ENCODE data around the gene TSHZ2.

Gene TSHZ2

DNA sequence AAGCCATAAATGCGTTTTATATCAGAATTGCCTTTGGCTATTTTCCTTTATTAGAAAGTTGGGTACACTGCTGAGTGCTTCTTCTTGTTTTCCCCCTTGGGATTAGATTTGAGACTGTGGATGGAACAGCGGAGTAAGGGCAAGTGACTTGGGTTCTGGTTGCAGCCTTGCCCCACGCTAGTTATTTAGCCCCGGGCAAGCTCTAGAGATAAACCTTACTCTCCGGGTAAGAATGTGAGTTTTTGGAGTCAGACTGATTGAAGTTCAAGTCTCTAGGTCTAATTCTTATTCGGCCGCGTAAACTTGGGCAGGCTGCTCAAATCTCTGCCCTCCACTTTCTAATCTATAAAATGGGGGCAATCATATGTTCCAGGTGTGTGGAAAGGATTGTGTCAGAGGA, 8.9 kb downstream of the TSHZ2 start:
- in situ Hi-C loops (cut with HindIII; ENCODE audit: low sequenced_read_pairs) = no loop called here
- no peak for DNase-seq (ENCODE audit: low read depth, low spot score)
- TF ChIP-seq, protein P1, sequence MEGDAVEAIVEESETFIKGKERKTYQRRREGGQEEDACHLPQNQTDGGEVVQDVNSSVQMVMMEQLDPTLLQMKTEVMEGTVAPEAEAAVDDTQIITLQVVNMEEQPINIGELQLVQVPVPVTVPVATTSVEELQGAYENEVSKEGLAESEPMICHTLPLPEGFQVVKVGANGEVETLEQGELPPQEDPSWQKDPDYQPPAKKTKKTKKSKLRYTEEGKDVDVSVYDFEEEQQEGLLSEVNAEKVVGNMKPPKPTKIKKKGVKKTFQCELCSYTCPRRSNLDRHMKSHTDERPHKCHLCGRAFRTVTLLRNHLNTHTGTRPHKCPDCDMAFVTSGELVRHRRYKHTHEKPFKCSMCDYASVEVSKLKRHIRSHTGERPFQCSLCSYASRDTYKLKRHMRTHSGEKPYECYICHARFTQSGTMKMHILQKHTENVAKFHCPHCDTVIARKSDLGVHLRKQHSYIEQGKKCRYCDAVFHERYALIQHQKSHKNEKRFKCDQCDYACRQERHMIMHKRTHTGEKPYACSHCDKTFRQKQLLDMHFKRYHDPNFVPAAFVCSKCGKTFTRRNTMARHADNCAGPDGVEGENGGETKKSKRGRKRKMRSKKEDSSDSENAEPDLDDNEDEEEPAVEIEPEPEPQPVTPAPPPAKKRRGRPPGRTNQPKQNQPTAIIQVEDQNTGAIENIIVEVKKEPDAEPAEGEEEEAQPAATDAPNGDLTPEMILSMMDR (IDR thresholded peaks at IDR 0.05; ENCODE audit: low read depth, low read length) = no peak
- H3K4me3 ChIP-seq (ENCODE audit: low read depth, low read length) = no peak overlapping the region

DNA sequence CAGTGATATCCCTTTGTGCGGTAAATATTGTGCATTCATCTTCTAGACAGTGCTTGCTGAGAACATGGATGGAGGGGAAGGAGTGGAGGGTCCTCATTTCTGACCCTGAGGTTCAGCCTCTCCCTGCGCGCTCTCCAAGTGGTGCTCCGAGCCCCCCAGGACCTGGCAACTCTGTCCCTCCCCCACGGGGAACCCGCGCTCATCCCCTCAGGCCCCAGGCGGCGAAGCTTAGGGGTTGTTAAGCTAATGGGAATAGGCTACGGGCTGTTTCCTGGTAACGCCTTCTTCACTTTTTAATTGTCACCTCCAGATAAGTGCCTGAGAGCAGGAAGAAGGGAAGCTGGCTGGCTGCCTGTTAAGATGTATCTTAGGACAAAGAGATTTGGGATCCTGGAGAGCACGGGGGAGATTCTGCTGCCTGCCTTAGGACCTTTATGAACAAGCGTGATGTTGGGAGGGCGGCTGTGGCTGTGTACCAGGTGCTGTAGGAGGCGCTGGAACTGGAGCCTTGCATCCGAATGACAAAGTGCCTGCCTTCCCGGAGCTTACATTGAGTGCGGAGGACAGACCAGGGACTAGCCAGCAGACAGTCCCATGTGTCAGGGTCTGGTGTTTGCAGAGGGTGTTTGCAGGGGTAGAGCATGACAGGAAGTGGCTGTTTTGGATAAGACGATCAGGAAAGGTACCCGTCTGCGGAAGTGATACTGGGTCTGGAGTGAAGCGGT, 11.7 kb downstream of the TSHZ2 start:
- no peak for DNase-seq (ENCODE audit: low read depth, low spot score)
- in situ Hi-C loops (cut with HindIII; ENCODE audit: low sequenced_read_pairs) = no loop called here
- no peak overlapping the region for H3K4me3 ChIP-seq (ENCODE audit: low read depth, low read length)
- TF ChIP-seq, protein P1 (IDR thresholded peaks at IDR 0.05; ENCODE audit: low read depth, low read length) = no peak

DNA sequence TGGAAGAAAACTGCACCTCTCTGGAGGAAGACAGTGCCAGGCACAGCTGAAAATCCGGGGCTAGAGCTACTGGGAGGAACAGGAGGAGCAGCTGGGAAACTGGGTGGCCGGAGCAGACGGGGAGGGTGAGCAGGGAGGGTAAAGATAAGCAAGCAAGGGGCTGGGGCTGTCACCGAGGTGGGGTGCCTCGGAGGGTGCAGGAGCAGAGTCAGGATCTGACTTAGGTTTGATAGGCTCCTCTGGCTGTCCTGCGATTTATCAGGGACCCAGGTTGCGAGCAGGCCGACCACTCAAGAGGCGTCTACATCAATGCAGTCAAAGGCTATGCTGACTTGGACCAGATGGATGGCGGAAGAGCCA, 12.3 kb downstream of the TSHZ2 start:
- TF ChIP-seq, protein P1 (IDR thresholded peaks at IDR 0.05; ENCODE audit: low read depth, low read length) = no peak
- in situ Hi-C loops (cut with HindIII; ENCODE audit: low sequenced_read_pairs) = no loop called here
- H3K4me3 ChIP-seq (ENCODE audit: low read depth, low read length) = no peak overlapping the region

DNA sequence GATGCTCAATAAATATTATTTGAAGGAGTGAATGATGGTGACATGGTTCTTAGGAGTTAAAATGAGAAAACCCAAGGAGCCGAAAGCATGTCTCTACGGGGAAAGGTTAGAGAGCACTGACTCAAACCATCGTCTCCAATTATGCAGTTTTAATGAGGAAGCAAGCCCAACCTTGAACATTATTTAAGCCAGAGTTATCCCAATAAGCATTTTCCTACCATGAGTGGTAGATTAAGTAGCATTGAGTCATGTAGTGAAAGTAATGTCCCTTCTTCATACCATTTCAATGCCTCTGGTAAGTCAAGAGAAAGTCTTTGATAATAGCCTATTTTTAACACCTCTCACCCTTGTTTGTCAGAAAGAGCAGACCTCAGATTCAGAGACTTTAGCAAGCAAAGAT, 13.5 kb downstream of the TSHZ2 start:
- H3K4me3 ChIP-seq (ENCODE audit: low read depth, low read length) = no peak overlapping the region
- DNase-seq (ENCODE audit: low read depth, low spot score) = no peak
- TF ChIP-seq, protein P1 (IDR thresholded peaks at IDR 0.05; ENCODE audit: low read depth, low read length) = no peak
- in situ Hi-C loops (cut with HindIII; ENCODE audit: low sequenced_read_pairs) = no loop called here

More for the DNA sequence above, 12.3 kb downstream of the TSHZ2 start:
- DNase-seq (ENCODE audit: low read depth, low spot score) = no peak

DNA sequence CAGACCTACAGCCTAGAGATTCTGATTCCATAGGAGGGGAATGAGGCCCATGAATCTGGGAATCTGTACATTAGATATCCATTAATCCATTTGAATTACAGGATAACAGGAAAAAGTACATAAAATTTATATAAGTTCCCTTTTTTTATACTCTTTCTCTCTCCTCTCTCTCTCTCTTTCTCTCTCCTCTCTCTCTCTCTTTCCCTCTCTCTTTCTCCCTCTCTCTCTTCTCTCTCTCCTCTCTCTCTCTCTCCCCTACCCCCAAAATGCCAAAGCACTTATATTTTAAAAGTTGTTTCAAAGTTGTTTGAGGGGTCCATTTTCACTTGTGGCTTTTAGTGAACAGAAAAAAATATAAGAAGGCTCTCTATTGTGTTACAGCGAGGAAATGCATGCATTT, 15.1 kb downstream of the TSHZ2 start:
- H3K4me3 ChIP-seq (ENCODE audit: low read depth, low read length) = no peak overlapping the region
- in situ Hi-C loops (cut with HindIII; ENCODE audit: low sequenced_read_pairs) = no loop called here
- DNase-seq (ENCODE audit: low read depth, low spot score) = no peak
- TF ChIP-seq, protein P1 (IDR thresholded peaks at IDR 0.05; ENCODE audit: low read depth, low read length) = no peak

GRCh38 chr20:52991830-52992229, 19.7 kb downstream of the TSHZ2 start:
- no peak for DNase-seq (ENCODE audit: low read depth, low spot score)
- in situ Hi-C loops (cut with HindIII; ENCODE audit: low sequenced_read_pairs) = no loop called here
- TF ChIP-seq, protein P1 (IDR thresholded peaks at IDR 0.05; ENCODE audit: low read depth, low read length) = no peak
- H3K4me3 ChIP-seq (ENCODE audit: low read depth, low read length) = no peak overlapping the region
